Stimulated activated naive CD8-positive, alpha-beta T cell treated with anti-CD3 and anti-CD28 coated beads, Interleukin-15, Interleukin-2, amounts not matched to agents 100 ng/mL and 50 ng/mL, for 24 hours (primary cell): ENCODE measurements around the gene WDR5B.
A peak's percentile ranks its signal among the peaks of the same experiment; 100 is the strongest.
"Not testable (repeated sequence)": the region's sequence is repeated elsewhere in the genome, so short reads cannot be mapped to it uniquely, and the experiment has no call there.

Source experiments
- H3K27ac Mint-ChIP-seq: one replicate; pipeline ENCODE4 v1.8.0; 2021; ENCODE audit warnings: mild to moderate bottlenecking, mixed read lengths
- H3K27me3 Mint-ChIP-seq: one replicate; pipeline ENCODE4 v1.8.0; 2021; ENCODE audit warnings: mixed read lengths
- H3K36me3 Mint-ChIP-seq: one replicate; pipeline ENCODE4 v1.8.0; 2021; ENCODE audit warnings: low read depth, mixed read lengths
- H3K4me1 Mint-ChIP-seq: one replicate; pipeline ENCODE4 v1.8.0; 2021; ENCODE audit warnings: low read depth, mixed read lengths
- H3K4me3 Mint-ChIP-seq: one replicate; pipeline ENCODE4 v1.8.0; 2021; ENCODE audit warnings: mild to moderate bottlenecking, mixed read lengths
- H3K9me3 Mint-ChIP-seq: one replicate; pipeline ENCODE4 v1.8.0; 2021; ENCODE audit warnings: mixed read lengths

The WDR5B gene

GRCh38 chr3:122415762-122416654 is at the start of gene WDR5B:
TSS of gene WDR5B (minus strand) at chr3:122416062. CDS start at chr3:122415528, 534 bp downstream.
- Mint-ChIP-seq H3K27ac (peak within 1 kb of the TSS; percentile 97), H3K27me3 (no peaks in the 10 kb centered on the region), H3K4me1 (peaks cover 61% of the 10 kb centered on the region), H3K9me3 (no peaks in the 10 kb centered on the region), H3K4me3 (peak within 1 kb of the TSS; percentile 98), H3K36me3 (peaks cover 39% of the 10 kb centered on the region)

GRCh38 chr3:122464659-122465058 is 48.8 kb upstream of the WDR5B start:
- H3K27me3 Mint-ChIP-seq: no peaks in the 10 kb centered on the region
- H3K36me3 Mint-ChIP-seq: peaks cover 42% of the 10 kb centered on the region
- peak overlapping the region; percentile 45 for H3K27ac Mint-ChIP-seq
- no peaks in the 10 kb centered on the region for H3K9me3 Mint-ChIP-seq
- H3K4me3 Mint-ChIP-seq: no peak overlapping the region
- H3K4me1 Mint-ChIP-seq: peaks cover 16% of the 10 kb centered on the region

GRCh38 chr3:122462406-122462805 is 46.5 kb upstream of the WDR5B start:
- H3K4me3 Mint-ChIP-seq: no peak overlapping the region
- H3K9me3 Mint-ChIP-seq: no peaks in the 10 kb centered on the region
- H3K36me3 Mint-ChIP-seq: peaks cover 60% of the 10 kb centered on the region
- no peaks in the 10 kb centered on the region for H3K4me1 Mint-ChIP-seq
- no peak overlapping the region for H3K27ac Mint-ChIP-seq
- H3K27me3 Mint-ChIP-seq: no peaks in the 10 kb centered on the region

- H3K27ac Mint-ChIP-seq: no peak overlapping the region
- no peaks in the 10 kb centered on the region for H3K9me3 Mint-ChIP-seq
- H3K27me3 Mint-ChIP-seq: no peaks in the 10 kb centered on the region
- no peak overlapping the region for H3K4me3 Mint-ChIP-seq
- peaks cover 60% of the 10 kb centered on the region for H3K36me3 Mint-ChIP-seq
- H3K4me1 Mint-ChIP-seq: no peaks in the 10 kb centered on the region
Observed at GRCh38 chr3:122461806-122462205, 45.9 kb upstream of the WDR5B start.

- Mint-ChIP-seq H3K9me3 (no peaks in the 10 kb centered on the region), H3K27ac (no peak overlapping the region), H3K4me3 (no peak overlapping the region), H3K4me1 (no peaks in the 10 kb centered on the region), H3K27me3 (no peaks in the 10 kb centered on the region), H3K36me3 (peaks cover 78% of the 10 kb centered on the region)
Observed at GRCh38 chr3:122458992-122459391, 43.1 kb upstream of the WDR5B start.

GRCh38 chr3:122457706-122458105 is 41.8 kb upstream of the WDR5B start:
- no peak overlapping the region for H3K27ac Mint-ChIP-seq

GRCh38 chr3:122456074-122456473 is 40.2 kb upstream of the WDR5B start:
- no peaks in the 10 kb centered on the region for H3K27me3 Mint-ChIP-seq
- no peaks in the 10 kb centered on the region for H3K9me3 Mint-ChIP-seq
- H3K36me3 Mint-ChIP-seq: peaks cover 70% of the 10 kb centered on the region
- H3K4me3 Mint-ChIP-seq: no peak overlapping the region
- H3K27ac Mint-ChIP-seq: no peak overlapping the region
- H3K4me1 Mint-ChIP-seq: no peaks in the 10 kb centered on the region

More at GRCh38 chr3:122457706-122458105, 41.8 kb upstream of the WDR5B start:
- Mint-ChIP-seq H3K4me1 (no peaks in the 10 kb centered on the region), H3K27me3 (no peaks in the 10 kb centered on the region), H3K36me3 (peaks cover 73% of the 10 kb centered on the region), H3K4me3 (no peak overlapping the region), H3K9me3 (no peaks in the 10 kb centered on the region)

GRCh38 chr3:122451371-122451770 is 35.5 kb upstream of the WDR5B start:
- Mint-ChIP-seq H3K4me1 (peaks cover 9% of the 10 kb centered on the region), H3K27ac (no peak overlapping the region), H3K36me3 (peaks cover 81% of the 10 kb centered on the region)

GRCh38 chr3:122448218-122448617 is 32.4 kb upstream of the WDR5B start:
- H3K36me3 Mint-ChIP-seq: peaks cover 90% of the 10 kb centered on the region
- H3K4me1 Mint-ChIP-seq, H3K4me3 Mint-ChIP-seq, H3K9me3 Mint-ChIP-seq, H3K27ac Mint-ChIP-seq, H3K27me3 Mint-ChIP-seq: not testable (repeated sequence)

More at GRCh38 chr3:122451371-122451770, 35.5 kb upstream of the WDR5B start:
- H3K4me3 Mint-ChIP-seq: no peak overlapping the region
- H3K9me3 Mint-ChIP-seq: peaks cover 6% of the 10 kb centered on the region
- no peaks in the 10 kb centered on the region for H3K27me3 Mint-ChIP-seq

GRCh38 chr3:122444491-122444887 is 28.6 kb upstream of the WDR5B start:
- peaks cover 91% of the 10 kb centered on the region for H3K36me3 Mint-ChIP-seq
- not testable (repeated sequence) for H3K9me3 Mint-ChIP-seq, H3K27me3 Mint-ChIP-seq, H3K4me1 Mint-ChIP-seq, H3K27ac Mint-ChIP-seq, H3K4me3 Mint-ChIP-seq

- peaks cover 90% of the 10 kb centered on the region for H3K36me3 Mint-ChIP-seq
Observed at GRCh38 chr3:122443762-122444490, 28.1 kb upstream of the WDR5B start.

GRCh38 chr3:122443090-122443489 is 27.2 kb upstream of the WDR5B start:
- peaks cover 9% of the 10 kb centered on the region for H3K4me1 Mint-ChIP-seq
- H3K36me3 Mint-ChIP-seq: peaks cover 86% of the 10 kb centered on the region
- no peak overlapping the region for H3K4me3 Mint-ChIP-seq
- H3K27ac Mint-ChIP-seq: no peak overlapping the region
- H3K27me3 Mint-ChIP-seq: no peaks in the 10 kb centered on the region
- H3K9me3 Mint-ChIP-seq: peaks cover 4% of the 10 kb centered on the region

More at GRCh38 chr3:122443762-122444490, 28.1 kb upstream of the WDR5B start:
- not testable (repeated sequence) for H3K4me3 Mint-ChIP-seq, H3K4me1 Mint-ChIP-seq, H3K27ac Mint-ChIP-seq, H3K27me3 Mint-ChIP-seq, H3K9me3 Mint-ChIP-seq

GRCh38 chr3:122435950-122436349 is 20.1 kb upstream of the WDR5B start:
- H3K27me3 Mint-ChIP-seq: no peaks in the 10 kb centered on the region

GRCh38 chr3:122430371-122430770 is 14.5 kb upstream of the WDR5B start:
- H3K36me3 Mint-ChIP-seq: peaks cover 88% of the 10 kb centered on the region
- H3K27ac Mint-ChIP-seq: no peak overlapping the region
- H3K27me3 Mint-ChIP-seq: no peaks in the 10 kb centered on the region
- H3K4me3 Mint-ChIP-seq: no peak overlapping the region
- peaks cover 18% of the 10 kb centered on the region for H3K4me1 Mint-ChIP-seq
- no peaks in the 10 kb centered on the region for H3K9me3 Mint-ChIP-seq

More at GRCh38 chr3:122435950-122436349, 20.1 kb upstream of the WDR5B start:
- Mint-ChIP-seq H3K4me3 (no peak overlapping the region), H3K4me1 (no peaks in the 10 kb centered on the region), H3K27ac (no peak overlapping the region), H3K36me3 (peaks cover 85% of the 10 kb centered on the region), H3K9me3 (peaks cover 4% of the 10 kb centered on the region)

- Mint-ChIP-seq H3K4me1 (peaks cover 22% of the 10 kb centered on the region), H3K36me3 (peaks cover 89% of the 10 kb centered on the region), H3K4me3 (no peak overlapping the region), H3K27ac (peak overlapping the region; percentile 91), H3K27me3 (no peaks in the 10 kb centered on the region), H3K9me3 (no peaks in the 10 kb centered on the region)
Observed at GRCh38 chr3:122427857-122428471, 12.1 kb upstream of the WDR5B start.
